HG03066 (cell line): ENCODE data around the gene WASF2.
"Not testable (repeated sequence)": the region's sequence is repeated elsewhere in the genome, so short reads cannot be mapped to it uniquely, and the experiment has no call there.

Source experiments
- ATAC-seq: cut with Tn5 transposase; IDR thresholded peaks from one replicate; pipeline ENCODE4 v1.9.1; 2021; ENCODE audit warnings: low read depth; ENCODE audit not compliant: unreplicated experiment

Gene WASF2

GRCh38 chr1:27463916-27464315 is 26.1 kb downstream of the WASF2 start:
- not testable (repeated sequence) for ATAC-seq

- not testable (repeated sequence) for ATAC-seq
These were observed 31.4 kb downstream of the WASF2 start for GRCh38 chr1:27458521-27458920.

- ATAC-seq: no peak
These were observed 34.7 kb downstream of the WASF2 start for GRCh38 chr1:27455139-27455811.

GRCh38 chr1:27454610-27455009 is 35.4 kb downstream of the WASF2 start:
- no peak for ATAC-seq

- ATAC-seq: no peak
These were observed 38.6 kb downstream of the WASF2 start for GRCh38 chr1:27451343-27451742.

- no peak for ATAC-seq
These were observed 41.0 kb downstream of the WASF2 start for GRCh38 chr1:27448982-27449381.

GRCh38 chr1:27447883-27448282 is 42.1 kb downstream of the WASF2 start:
- no peak for ATAC-seq

- no peak for ATAC-seq
These were observed 42.6 kb downstream of the WASF2 start for GRCh38 chr1:27447399-27447798.

- no peak for ATAC-seq
These were observed 43.4 kb downstream of the WASF2 start for GRCh38 chr1:27446496-27447020.

GRCh38 chr1:27445177-27445936 is 44.6 kb downstream of the WASF2 start:
- ATAC-seq: peak; percentile 46

- ATAC-seq: no peak
These were observed 45.3 kb downstream of the WASF2 start for GRCh38 chr1:27444632-27445031.

GRCh38 chr1:27439150-27439549 is 50.8 kb downstream of the WASF2 start:
- no peak for ATAC-seq

- ATAC-seq: no peak
These were observed 51.3 kb downstream of the WASF2 start for GRCh38 chr1:27438621-27439061.

- no peak for ATAC-seq
These were observed 53.5 kb downstream of the WASF2 start for GRCh38 chr1:27436204-27437159.

- no peak for ATAC-seq
These were observed 54.3 kb downstream of the WASF2 start for GRCh38 chr1:27435566-27436203.

GRCh38 chr1:27433706-27434105 is 56.3 kb downstream of the WASF2 start:
- no peak for ATAC-seq

GRCh38 chr1:27432725-27433124 is 57.2 kb downstream of the WASF2 start:
- not testable (repeated sequence) for ATAC-seq

GRCh38 chr1:27431601-27431940 is 58.4 kb downstream of the WASF2 start:
- no peak for ATAC-seq

- ATAC-seq: no peak
These were observed 58.9 kb downstream of the WASF2 start for GRCh38 chr1:27430903-27431600.

- ATAC-seq: no peak
These were observed 60.9 kb downstream of the WASF2 start for GRCh38 chr1:27429029-27429425.
